ENCODE results near the gene PSMD9.

PSMD9 gene

GRCh38 chr12:121957861-121958515 lies 69.4 kb downstream of the PSMD9 start:
- no peak for FAIRE-seq

GRCh38 chr12:121958541-121959240 lies 70.1 kb downstream of the PSMD9 start:
- FAIRE-seq, result no peak

- no peak for FAIRE-seq
Measured at GRCh38 chr12:121960541-121960940, 72.0 kb downstream of the PSMD9 start.

- FAIRE-seq, result no peak
Measured at GRCh38 chr12:121961195-121961879, 72.7 kb downstream of the PSMD9 start.

- FAIRE-seq, result no peak
Measured at GRCh38 chr12:121963341-121964018, 74.9 kb downstream of the PSMD9 start.

- no peak for FAIRE-seq
Measured at GRCh38 chr12:121964813-121965643, 76.4 kb downstream of the PSMD9 start.

- no peak for FAIRE-seq
Measured at GRCh38 chr12:121966959-121967358, 78.4 kb downstream of the PSMD9 start.
